Raji (cell line): ENCODE data around the gene NEK2.

ENCODE experiments used
- POLR2A ChIP-seq: IDR thresholded peaks from 2 replicates; pipeline ENCODE4 v1.6.1; 2011; ENCODE audit warnings: low read depth, low read length, control low read depth; ENCODE audit not compliant: insufficient read depth

NEK2 gene

DNA sequence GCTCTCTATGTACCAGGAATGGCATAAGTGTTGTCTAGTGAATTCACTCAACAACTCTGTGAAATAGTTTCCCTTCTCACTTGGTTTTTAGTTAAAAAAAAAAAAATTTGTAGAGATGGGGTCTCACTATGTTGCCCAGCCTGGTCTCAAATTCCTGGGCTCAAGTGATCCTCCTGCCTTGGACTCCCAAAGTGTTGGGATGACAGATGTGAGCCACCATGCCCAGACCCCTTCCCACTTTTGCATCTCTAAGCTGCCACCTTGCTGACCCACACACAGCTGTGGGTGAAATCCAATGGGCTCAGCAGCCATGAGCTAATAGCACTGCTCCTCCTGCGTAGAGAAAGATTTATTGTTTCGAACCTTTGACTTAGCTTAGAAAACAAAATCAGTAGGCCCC lies 33.5 kb downstream of the NEK2 start:
- TF ChIP-seq POLR2A: no peak

DNA sequence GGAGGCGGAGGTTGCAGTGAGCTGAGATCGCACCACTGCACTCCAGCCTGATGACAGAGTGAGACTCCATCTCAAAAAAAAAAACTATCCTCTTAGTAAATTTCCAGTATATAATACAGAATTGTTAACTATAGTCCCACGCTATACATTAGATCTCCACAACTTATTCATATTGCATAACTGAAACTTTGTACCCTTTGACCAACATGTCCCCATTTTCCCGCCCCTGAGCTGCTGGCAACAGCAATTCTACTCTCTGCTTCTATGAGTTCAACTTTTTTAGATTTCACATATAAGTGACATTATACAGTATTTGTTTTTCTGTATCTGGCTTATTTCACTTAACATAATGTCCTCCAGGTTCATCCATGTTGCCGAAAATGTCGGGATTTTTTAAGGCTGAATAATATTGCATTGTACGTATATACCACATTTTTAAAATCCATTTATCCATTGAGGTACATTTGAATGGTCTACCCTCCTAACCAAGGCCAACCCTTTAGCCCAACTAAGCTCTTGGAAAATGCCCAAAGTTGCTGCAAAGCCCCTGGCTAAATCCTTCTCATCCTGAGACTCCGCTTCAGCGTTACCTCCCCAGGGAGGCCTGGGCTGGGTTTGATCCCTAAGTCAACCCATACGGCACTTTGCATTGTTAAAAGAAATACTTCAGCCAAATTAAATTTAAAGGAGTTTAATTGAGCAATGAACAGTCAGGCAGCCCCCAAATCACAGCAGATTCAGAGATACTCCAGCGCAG lies 34.2 kb downstream of the NEK2 start:
- TF ChIP-seq POLR2A: no peak

DNA sequence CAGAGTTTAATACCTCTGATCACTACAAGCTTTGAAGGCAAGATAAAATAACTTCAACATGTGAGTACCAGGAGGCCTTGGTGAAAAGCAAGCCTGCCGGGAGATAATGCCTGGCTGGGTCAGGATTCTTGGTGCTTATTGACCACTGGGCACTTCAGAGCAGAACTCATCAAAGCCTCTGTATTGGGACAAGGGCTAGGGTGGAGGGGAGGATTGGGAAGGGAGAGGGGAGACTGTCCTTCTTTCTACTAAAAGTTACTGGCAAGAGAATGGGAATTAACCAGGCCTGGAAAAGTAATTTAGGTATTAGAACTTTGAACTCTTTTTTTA lies 35.2 kb downstream of the NEK2 start:
- TF ChIP-seq POLR2A: no peak

- TF ChIP-seq POLR2A: no peak
These were observed 35.7 kb downstream of the NEK2 start for GRCh38 chr1:211639475-211640300.

- no peak for TF ChIP-seq POLR2A
These were observed 36.7 kb downstream of the NEK2 start for GRCh38 chr1:211638689-211639101.

GRCh38 chr1:211638246-211638645 lies 37.2 kb downstream of the NEK2 start:
- TF ChIP-seq POLR2A: no peak

- TF ChIP-seq POLR2A: no peak
These were observed 38.4 kb downstream of the NEK2 start for GRCh38 chr1:211637066-211637465.

DNA sequence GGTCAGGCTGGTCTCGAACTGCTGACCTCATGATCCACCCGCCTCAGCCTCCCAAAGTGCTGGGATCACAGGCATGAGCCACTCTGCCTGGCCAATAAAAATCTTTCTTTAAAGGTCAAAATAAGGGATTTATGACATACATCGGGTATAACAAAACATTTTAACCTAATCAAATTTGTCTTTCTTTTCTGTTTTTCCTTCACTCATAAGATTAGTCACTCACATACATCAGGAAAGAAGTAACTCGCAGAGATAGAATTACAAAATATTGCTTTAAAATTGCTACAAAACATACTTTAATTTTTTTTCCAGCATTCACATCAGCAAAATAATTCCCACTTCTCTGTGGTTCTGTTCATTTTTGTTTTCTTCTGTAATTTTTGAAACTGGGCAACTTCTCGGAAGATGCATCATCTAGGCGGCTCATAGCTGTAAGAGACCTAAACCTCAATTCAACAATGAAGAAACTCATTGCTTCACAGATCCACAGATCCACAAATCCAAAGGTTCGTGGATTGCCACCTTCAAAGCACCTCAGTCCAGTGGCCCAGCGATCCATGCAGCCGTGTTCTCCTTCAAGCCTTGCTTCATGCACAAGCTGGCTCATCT lies 39.7 kb downstream of the NEK2 start:
- no peak for TF ChIP-seq POLR2A

DNA sequence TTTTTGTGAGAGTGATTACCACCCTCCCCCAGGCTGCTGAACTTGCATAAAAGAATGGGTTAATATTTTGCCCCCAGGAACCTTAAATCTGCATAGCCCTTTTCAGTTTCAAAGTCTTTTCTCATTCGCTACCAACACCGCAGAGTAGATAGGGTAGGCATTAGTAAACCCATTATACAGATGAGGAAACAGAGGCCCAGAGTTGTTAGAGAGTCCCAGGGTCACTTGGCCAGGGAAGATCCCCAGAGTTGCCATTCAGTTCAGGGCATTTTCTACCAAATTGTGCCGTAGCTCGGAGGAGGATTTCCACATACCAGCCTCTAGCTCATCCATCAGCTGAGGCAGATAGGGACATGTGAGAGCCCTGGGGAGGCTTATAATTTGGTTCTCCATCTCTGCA lies 40.5 kb downstream of the NEK2 start:
- no peak for TF ChIP-seq POLR2A

DNA sequence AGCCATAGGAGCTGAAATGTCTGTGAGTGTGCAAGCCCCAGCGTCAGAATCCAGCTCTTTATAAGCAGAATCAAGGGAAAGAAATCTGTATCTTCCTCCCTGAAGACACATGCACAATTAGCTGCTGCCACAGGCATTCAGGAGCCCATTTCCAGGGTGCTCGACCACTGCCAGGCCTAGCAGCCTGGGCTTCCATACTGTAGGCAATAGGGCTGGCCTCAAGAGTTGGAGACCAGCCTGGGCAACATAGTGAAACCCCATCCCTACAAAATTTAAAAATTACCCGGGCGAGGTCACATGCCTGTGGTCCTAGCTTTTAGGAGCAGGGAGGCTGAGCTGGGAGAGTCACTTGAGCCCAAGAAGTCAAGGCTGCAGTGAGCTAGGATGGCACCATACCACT lies 41.0 kb downstream of the NEK2 start:
- TF ChIP-seq POLR2A: no peak

DNA sequence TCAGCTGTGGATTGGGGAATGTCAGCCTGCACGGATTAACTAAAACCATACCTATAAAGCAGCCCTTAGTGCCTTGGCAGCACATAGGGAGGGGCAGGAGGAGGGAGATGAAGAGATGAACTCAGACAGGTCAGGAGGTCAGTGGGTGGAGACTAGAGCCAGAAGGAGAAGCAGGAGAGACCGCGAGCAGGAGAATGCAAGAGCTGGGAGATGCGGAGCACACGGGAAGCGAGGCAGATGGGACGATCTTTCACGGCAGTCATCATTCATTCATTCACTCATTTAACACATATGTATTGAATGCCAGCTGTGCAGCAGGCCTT lies 41.9 kb downstream of the NEK2 start:
- TF ChIP-seq POLR2A: no peak

GRCh38 chr1:211632808-211633523 lies 42.5 kb downstream of the NEK2 start:
- no peak for TF ChIP-seq POLR2A

DNA sequence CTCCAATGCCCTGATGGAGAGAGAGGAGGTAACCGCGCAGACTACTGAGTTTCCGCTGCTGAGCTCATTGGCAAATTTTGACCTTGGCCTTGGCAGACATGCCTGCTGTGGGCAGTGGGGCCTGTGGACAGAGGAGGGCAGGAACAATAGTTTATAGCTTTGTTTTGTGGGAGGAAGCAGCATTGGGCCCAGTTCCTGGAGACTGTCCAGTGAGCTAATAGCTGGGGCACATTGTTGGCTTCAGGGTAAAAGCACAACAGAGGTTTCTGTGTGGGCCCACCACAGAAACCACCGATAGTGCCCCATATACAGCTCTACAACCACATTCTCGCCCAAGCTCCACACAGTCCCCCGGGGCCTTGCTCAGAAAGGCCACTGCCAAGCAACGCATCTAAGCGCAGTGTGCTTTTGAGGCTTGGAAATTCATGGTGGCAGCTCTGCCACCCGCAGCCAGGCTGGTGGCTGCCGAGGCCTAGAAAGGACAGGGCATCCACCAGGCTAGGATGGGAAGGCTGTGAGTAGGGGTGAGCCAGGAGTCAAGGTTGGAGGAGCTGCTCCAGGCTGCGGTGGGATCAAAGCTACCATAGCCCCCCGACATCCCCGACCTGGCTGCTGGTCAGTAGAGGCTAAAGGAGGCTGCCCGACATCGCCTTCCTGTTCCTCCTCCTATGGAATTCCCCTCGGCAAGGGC lies 43.2 kb downstream of the NEK2 start:
- TF ChIP-seq POLR2A: no peak

DNA sequence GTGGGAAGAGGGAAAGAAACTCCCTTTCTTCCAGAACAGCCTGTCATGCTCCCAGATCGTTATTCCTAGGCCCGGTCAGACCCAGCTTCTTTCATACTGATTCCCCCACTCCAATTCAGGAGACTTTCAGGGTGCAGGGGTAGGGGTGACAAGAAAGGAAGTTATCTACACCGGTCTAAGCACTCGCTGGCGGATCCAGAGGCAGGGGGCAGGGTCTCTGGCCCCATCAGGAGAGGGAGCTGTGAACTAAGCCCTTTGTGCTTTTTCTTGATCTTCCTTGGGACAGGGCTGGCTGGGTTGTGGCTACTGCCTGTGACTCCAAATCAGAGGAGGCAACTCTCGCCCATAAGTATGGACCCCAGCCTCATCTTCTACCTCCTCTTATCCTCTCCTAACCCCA lies 44.3 kb downstream of the NEK2 start:
- no peak for TF ChIP-seq POLR2A
